Neutrophil (primary cell): Measurements from ENCODE around the gene FTCDNL1.

ENCODE experiments used
- H3K27ac ChIP-seq: fragments of 200-600 bp; sonication (generic); 2 replicates; pipeline ENCODE4 v1.5.1; 2016; ENCODE audit warnings: mild to moderate bottlenecking, moderate library complexity
- H3K27me3 ChIP-seq: fragments of 200-600 bp; sonication (generic); 2 replicates; pipeline ENCODE4 v1.6.0; 2016; ENCODE audit warnings: mild to moderate bottlenecking
- H3K36me3 ChIP-seq: fragments of 200-600 bp; sonication (generic); 2 replicates; pipeline ENCODE4 v1.5.1; 2017
- H3K4me1 ChIP-seq, 2 experiments: fragments of 200-600 bp in 1 of 2; sonication (generic) in 1 of 2; 1 replicate in 1 of 2; 2 replicates in 1 of 2; pipeline versions ENCODE4 v1.5.1 to v1.6.1; 2013 to 2016; ENCODE audit warnings: low read depth in 1 of 2, low read length in 1 of 2, mild to moderate bottlenecking in 1 of 2, moderate library complexity in 1 of 2; ENCODE audit not compliant: control insufficient read depth in 1 of 2, insufficient read depth in 1 of 2
- H3K4me3 ChIP-seq, 2 experiments: fragments of 200-600 bp in 1 of 2; sonication (generic) in 1 of 2; 1 replicate in 1 of 2; 2 replicates in 1 of 2; pipeline ENCODE4 v1.5.1; 2013 to 2016; ENCODE audit warnings: low read depth in 1 of 2, low read length in 1 of 2, mild to moderate bottlenecking in 1 of 2, moderate library complexity in 1 of 2
- H3K9me3 ChIP-seq: fragments of 200-600 bp; sonication (generic); 2 replicates; pipeline ENCODE4 v1.5.1; 2016
- CTCF ChIP-seq: fragments of 200-600 bp; sonication (generic); IDR thresholded peaks from 2 replicates; pipeline ENCODE4 v1.5.1; 2016; ENCODE audit warnings: antibody characterized with exemption

The FTCDNL1 gene

GRCh38 chr2:199791326-199791725 is 59.7 kb downstream of the FTCDNL1 start:
- Histone ChIP-seq H3K4me3 (no peak overlapping the region), H3K9me3 (no peaks in the 10 kb centered on the region), H3K36me3 (no peaks in the 10 kb centered on the region), H3K27me3 (no peaks in the 10 kb centered on the region), H3K4me1 (no peaks in the 10 kb centered on the region), H3K27ac (no peak overlapping the region)
- TF ChIP-seq CTCF: no peak

- Histone ChIP-seq H3K4me1 (peaks cover 5 to 10% of the 10 kb centered on the region in 2 experiments), H3K27ac (no peak overlapping the region), H3K4me3 (no peak overlapping the region), H3K36me3 (no peaks in the 10 kb centered on the region), H3K27me3 (no peaks in the 10 kb centered on the region), H3K9me3 (no peaks in the 10 kb centered on the region)
- no peak for TF ChIP-seq CTCF
Observed at GRCh38 chr2:199784512-199784911, 66.5 kb downstream of the FTCDNL1 start.

GRCh38 chr2:199779589-199779988 is 71.4 kb downstream of the FTCDNL1 start:
- Histone ChIP-seq H3K9me3 (no peaks in the 10 kb centered on the region), H3K27me3 (no peaks in the 10 kb centered on the region)
- TF ChIP-seq CTCF: no peak

GRCh38 chr2:199778655-199779054 is 72.3 kb downstream of the FTCDNL1 start:
- TF ChIP-seq CTCF: no peak
- H3K4me3 ChIP-seq: no peak overlapping the region
- H3K36me3 ChIP-seq: no peaks in the 10 kb centered on the region
- no peaks in the 10 kb centered on the region for H3K9me3 ChIP-seq
- H3K27ac ChIP-seq: no peak overlapping the region
- H3K27me3 ChIP-seq: no peaks in the 10 kb centered on the region
- peaks cover 5 to 10% of the 10 kb centered on the region in 2 experiments for H3K4me1 ChIP-seq

More at GRCh38 chr2:199779589-199779988, 71.4 kb downstream of the FTCDNL1 start:
- H3K36me3 ChIP-seq: no peaks in the 10 kb centered on the region
- no peak overlapping the region for H3K4me3 ChIP-seq
- no peak overlapping the region for H3K27ac ChIP-seq
- H3K4me1 ChIP-seq: peaks cover 5 to 10% of the 10 kb centered on the region in 2 experiments

- Histone ChIP-seq H3K36me3 (no peaks in the 10 kb centered on the region), H3K27me3 (no peaks in the 10 kb centered on the region), H3K27ac (no peak overlapping the region), H3K9me3 (no peaks in the 10 kb centered on the region), H3K4me3 (no peak overlapping the region), H3K4me1 (peaks cover 5 to 10% of the 10 kb centered on the region in 2 experiments)
- no peak for TF ChIP-seq CTCF
Observed at GRCh38 chr2:199777916-199778315, 73.1 kb downstream of the FTCDNL1 start.

- H3K4me3 ChIP-seq: no peak overlapping the region
- H3K27ac ChIP-seq: no peak overlapping the region
- no peaks in the 10 kb centered on the region for H3K9me3 ChIP-seq
- H3K27me3 ChIP-seq: no peaks in the 10 kb centered on the region
- TF ChIP-seq CTCF: no peak
- no peaks in the 10 kb centered on the region for H3K36me3 ChIP-seq
- H3K4me1 ChIP-seq: peaks cover 5 to 13% of the 10 kb centered on the region in 2 experiments
Observed at GRCh38 chr2:199777315-199777714, 73.7 kb downstream of the FTCDNL1 start.
